PC-9 (cell line): ENCODE results near the gene IGDCC3.

Experiments used
- CTCF ChIP-seq: fragments of 200-600 bp; sonication (generic); conservative IDR thresholded peaks from 2 replicates; pipeline ENCODE4 v1.6.1; 2017; ENCODE audit warnings: mixed run types, antibody characterized with exemption, mild to moderate bottlenecking, moderate library complexity
- EZH2 ChIP-seq: fragments of 200-600 bp; sonication (generic); IDR thresholded peaks from 2 replicates; pipeline ENCODE4 v1.8.0; 2017; ENCODE audit warnings: antibody characterized with exemption, low read depth

GRCh38 chr15:65418596-65418995 lies 40.8 kb upstream of the IGDCC3 start:
- TF ChIP-seq CTCF (no peak), EZH2 (no peak)
